Measurements from ENCODE around the gene NFXL1.
A peak's percentile ranks its signal among the peaks of the same experiment; 100 is the strongest.
"Not testable (repeated sequence)": the region's sequence is repeated elsewhere in the genome, so short reads cannot be mapped to it uniquely, and the experiment has no call there.

The NFXL1 gene

GRCh38 chr4:47914220-47914925 is at the start of gene NFXL1:
Gene NFXL1, minus strand, starts transcription at chr4:47914583. Its CDS starts 380 bp downstream, at chr4:47914203.
- peak; percentile 97 for DNase-seq

DNA sequence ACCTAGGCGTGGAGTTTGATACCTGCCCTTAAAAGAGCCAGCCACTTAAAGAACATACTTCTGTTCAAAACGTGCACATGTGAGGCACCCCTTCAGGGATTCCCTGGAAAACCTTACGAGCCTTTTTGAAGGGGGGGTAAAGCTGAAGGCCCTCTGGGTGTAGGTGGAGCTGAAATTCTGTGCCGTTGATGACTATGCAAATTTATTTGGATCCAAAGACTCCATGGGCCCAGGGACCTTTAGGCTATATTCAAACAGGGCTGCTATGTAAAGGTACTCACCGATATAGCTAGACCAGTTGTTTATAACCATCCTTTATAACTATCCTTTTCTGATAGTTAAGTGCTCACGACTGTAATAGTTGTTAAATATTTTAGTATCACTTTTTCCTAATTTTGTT is 40.3 kb upstream of the NFXL1 start:
- DNase-seq = no peak

- no peak for DNase-seq
These were observed 39.9 kb upstream of the NFXL1 start for GRCh38 chr4:47954245-47954644.

DNA sequence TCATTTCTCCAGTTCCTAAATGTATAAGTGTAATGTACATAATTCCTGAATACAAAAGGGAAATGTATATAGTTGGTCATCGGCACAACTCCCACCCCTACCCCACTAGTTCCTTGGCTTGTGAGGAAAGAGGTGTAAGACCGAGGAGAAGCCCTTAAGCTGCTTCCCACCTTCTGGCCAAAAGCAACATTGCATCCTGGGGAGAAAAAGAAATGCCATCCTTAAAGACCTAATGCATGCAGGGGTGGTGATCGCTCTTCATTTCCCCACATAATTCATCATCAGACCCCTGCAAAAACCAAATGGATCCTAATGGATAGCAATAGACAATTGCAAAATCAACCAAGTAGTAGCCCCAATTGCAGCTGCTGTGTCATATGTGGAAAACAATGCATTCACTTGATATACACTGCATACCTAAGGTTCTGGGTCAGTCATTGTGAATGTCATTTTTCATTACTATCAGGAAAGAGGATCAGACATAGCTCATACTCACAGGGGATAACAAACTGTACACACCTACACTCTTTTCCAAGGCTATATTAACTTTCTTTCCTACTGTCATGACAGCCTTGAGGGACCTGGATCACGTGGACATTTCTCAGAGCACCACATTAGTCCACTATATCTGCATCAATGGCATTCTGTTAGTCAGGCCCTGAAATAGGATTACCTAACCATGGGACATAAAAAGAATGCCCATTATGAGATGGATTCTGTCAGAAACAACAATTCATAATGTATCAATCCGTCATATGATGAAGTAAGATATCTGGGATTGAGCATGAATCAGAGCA is 31.7 kb upstream of the NFXL1 start:
- no peak for DNase-seq

- no peak for DNase-seq
These were observed 27.9 kb upstream of the NFXL1 start for GRCh38 chr4:47942081-47942819.

DNA sequence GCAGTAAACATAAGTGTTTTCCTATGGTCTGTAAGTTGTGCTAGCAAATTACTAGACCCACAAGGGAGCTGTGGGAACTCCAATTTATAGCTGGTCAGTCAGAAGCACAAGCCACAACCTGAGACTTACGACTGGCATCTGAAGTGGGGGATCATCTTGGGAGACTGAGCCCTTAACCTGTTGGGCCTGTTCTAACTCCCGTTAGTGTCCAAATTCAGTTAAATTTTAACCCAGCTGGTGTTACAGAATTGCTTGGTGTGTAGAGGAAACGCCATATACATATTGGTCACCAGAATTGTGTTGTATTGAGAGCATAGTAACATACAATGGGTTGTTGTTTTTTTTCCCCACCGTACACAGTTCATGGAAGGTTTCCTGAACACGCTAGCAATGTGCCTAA is 25.1 kb upstream of the NFXL1 start:
- no peak for DNase-seq

- no peak for DNase-seq
These were observed 22.0 kb upstream of the NFXL1 start for GRCh38 chr4:47936336-47936735.

DNA sequence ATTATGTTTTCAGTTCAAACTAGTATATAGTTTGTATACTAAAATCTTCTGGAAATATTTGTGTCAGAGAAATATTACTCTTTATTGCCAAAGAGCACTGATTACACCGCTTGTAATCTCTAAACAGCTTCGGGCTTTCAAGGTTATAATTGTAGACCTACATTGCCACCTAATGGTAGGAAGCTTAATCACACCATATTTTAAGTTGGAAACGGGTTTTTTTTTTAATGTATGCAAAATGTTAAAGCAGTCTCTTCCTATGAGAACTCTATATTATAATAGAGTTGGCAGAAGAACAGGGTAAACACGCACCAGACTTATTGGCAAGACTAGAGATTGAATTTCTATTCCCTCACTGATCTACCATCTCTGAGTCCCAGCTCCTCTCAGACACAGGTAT is 19.5 kb upstream of the NFXL1 start:
- peak; percentile 63 for DNase-seq

- DNase-seq = peak; percentile 95
These were observed 16.8 kb upstream of the NFXL1 start for GRCh38 chr4:47930971-47931804.

- no peak for DNase-seq
These were observed 15.4 kb upstream of the NFXL1 start for GRCh38 chr4:47929682-47930201.

- DNase-seq = peak; percentile 59
These were observed 12.4 kb upstream of the NFXL1 start for GRCh38 chr4:47926667-47927258.

DNA sequence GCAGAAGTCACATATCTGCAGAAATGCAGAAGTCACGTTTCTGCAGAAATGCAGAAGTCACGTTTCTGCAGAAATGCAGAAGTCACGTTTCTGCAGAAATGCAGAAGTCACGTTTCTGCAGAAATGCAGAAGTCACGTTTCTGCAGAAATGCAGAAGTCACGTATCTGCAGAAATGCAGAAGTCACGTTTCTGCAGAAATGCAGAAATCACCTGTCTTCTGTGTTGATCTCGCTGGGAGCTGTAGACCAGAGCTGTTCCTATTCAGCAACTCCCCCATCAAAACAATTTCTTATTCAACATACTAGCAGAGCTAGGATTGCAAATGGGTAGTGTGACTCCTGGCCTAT is 8.9 kb upstream of the NFXL1 start:
- DNase-seq = not testable (repeated sequence)

DNA sequence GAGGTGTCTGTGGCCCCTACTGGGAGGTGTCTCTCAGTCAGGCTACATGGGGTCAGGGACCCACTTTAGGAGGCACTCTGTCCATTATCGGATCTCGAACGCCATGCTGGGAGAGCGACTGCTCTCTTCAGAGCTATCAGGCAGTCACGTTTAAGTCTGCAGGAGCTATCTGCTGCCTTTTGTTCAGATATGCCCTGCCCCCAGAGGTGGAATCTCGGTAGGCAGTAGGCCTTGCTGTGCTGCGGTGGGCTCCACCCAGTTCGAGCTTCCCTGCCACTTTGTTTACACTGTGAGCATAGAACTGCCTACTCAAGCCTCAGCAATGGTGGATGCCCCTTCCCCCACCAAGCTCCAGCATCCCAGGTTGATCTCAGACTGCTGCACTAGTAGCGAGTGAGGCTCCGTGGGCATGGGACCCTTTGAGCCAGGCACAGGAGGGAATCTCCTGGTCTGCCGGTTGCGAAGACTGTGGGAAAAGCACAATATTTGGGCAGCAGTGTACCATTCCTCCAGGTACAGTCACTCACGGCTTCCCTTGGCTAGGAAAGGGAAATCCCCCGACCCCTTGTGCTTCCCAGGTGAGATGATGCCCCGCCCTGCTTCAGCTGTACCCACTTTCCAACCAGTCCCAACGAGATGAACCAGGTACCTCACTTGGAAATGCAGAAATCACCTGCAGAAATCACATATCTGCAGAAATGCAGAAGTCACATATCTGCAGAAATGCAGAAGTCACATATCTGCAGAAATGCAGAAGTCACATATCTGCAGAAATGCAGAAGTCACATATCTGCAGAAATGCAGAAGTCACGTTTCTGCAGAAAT is 8.3 kb upstream of the NFXL1 start:
- not testable (repeated sequence) for DNase-seq

DNA sequence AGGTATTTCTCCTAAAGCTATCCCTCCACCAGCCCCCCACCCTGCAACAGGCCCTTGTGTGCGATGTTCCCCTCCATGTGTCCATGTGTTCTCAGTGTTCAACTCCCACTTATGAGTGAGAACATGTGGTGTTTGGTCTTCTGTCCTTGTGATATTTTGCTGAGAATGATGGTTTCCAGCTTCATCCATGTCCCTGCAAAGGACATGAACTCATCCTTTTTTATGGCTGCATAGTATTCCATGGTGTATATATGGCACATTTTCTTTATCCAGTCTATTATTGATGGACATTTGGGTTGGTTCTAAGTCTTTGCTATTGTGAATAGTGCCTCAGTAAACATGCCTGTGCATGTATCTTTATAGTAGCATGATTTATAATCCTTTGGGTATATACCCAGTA is 2.8 kb upstream of the NFXL1 start:
- DNase-seq = not testable (repeated sequence)

GRCh38 chr4:47915378-47915777 is 995 bp upstream of the NFXL1 start:
- DNase-seq = no peak

GRCh38 chr4:47914926-47915237 is 499 bp upstream of the NFXL1 start:
- DNase-seq = no peak

GRCh38 chr4:47913861-47914219 is 543 bp downstream of the NFXL1 start:
- no peak for DNase-seq

DNA sequence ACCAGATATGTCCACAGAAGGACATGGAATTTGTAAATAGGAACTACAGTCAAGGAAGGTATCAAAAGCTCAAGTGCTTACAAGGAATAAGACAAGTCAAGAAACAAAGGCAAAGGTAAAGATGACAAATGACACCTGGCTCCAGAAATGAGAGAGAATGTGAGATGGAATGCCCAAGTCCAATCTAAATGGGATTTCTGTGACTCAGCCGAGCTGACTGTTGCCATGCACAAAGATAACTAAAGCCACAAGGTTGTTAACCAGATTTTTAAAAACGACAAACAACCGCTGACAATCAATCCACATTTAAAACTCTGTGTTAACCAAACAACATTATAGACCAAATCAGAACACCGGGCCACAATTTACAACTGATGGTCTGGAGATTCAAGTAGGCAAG is 1.1 kb downstream of the NFXL1 start:
- DNase-seq = peak; percentile 10

DNA sequence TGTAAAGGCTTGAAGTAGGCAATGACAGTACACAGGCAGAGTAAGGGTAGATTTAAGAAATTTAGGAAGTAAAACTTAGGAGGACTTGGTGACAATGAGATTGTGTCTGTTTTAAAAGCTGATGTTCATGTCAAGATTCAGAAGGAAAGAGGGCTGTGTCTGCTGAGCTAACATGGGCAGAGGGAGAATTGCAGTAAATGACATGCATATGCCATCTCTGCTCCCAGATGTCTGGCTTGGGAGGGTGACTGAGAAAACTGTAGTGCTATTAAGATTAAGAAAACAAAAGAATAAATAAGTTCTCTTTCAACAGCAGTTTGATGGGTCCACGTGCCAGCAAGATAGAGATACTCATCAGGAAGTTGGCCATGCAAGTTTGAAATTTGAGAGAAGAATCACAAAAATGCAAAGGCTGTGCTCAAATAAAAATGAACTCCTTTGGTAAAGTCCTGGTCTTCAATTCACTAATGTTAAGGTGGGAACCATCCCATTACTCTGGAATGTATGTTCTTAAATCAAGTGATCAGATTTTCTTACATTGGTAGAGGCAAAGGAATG is 7.2 kb downstream of the NFXL1 start:
- DNase-seq = no peak

- no peak for DNase-seq
These were observed 14.7 kb downstream of the NFXL1 start for GRCh38 chr4:47899639-47900038.

GRCh38 chr4:47891928-47892327 is 22.5 kb downstream of the NFXL1 start:
- no peak for DNase-seq
